Endothelial cell (in vitro differentiated cells): Measurements from ENCODE around the gene ARID1B. TPM values are rescaled to one million over a fixed set of nuclear protein-coding genes. Genes with fewer than 3 reads are reported as not detected.
A peak's percentile ranks its signal among the peaks of the same experiment; 100 is the strongest.

ENCODE experiments used
- DNase-seq: peaks from one replicate; pipeline ENCODE4 v3.0.0; 2021; ENCODE audit warnings: low spot score
- H3K27ac Mint-ChIP-seq: one replicate; pipeline ENCODE4 v1.8.0; 2021; ENCODE audit warnings: mixed read lengths, inconsistent platforms; ENCODE audit not compliant: unreplicated experiment
- H3K27me3 Mint-ChIP-seq: one replicate; pipeline ENCODE4 v1.8.0; 2021; ENCODE audit warnings: mild to moderate bottlenecking, moderate library complexity, mixed read lengths, inconsistent platforms; ENCODE audit not compliant: unreplicated experiment
- H3K36me3 Mint-ChIP-seq: one replicate; pipeline ENCODE4 v1.8.0; 2021; ENCODE audit warnings: mild to moderate bottlenecking, low read depth, mixed read lengths, inconsistent platforms; ENCODE audit not compliant: unreplicated experiment
- H3K4me1 Mint-ChIP-seq: one replicate; pipeline ENCODE4 v1.8.0; 2021; ENCODE audit warnings: mild to moderate bottlenecking, mixed read lengths, inconsistent platforms; ENCODE audit not compliant: unreplicated experiment
- H3K4me3 Mint-ChIP-seq: one replicate; pipeline ENCODE4 v1.8.0; 2021; ENCODE audit warnings: mild to moderate bottlenecking, mixed read lengths, inconsistent platforms; ENCODE audit not compliant: unreplicated experiment
- H3K9me3 Mint-ChIP-seq: one replicate; pipeline ENCODE4 v1.8.0; 2021; ENCODE audit warnings: mixed read lengths, inconsistent platforms; ENCODE audit not compliant: unreplicated experiment
- total RNA-seq: library from RNA; stranded (reverse); fragmentation: NEBNext Ultra II Directional; extraction: Animal tissue kit (Norgen Biotek cat#: 25700); gene quantifications from one replicate; pipeline ENCODE4 v1.2.1, GENCODE V29; 2021; ENCODE audit not compliant: unreplicated experiment
- TF ChIP-seq, protein P1 (sequence below): fragments of 200-600 bp; sonication (generic); IDR thresholded peaks from one replicate; pipeline ENCODE4 v1.5.0; 2021; ENCODE audit warnings: antibody characterized with exemption; ENCODE audit not compliant: unreplicated experiment

The ARID1B gene
- total RNA-seq, 1 donor from 2014 or later = 104 TPM

GRCh38 chr6:156844089-156844488, 66.9 kb downstream of the ARID1B start:
- peaks cover 14% of the 10 kb centered on the region for H3K36me3 Mint-ChIP-seq
- TF ChIP-seq, protein P1, sequence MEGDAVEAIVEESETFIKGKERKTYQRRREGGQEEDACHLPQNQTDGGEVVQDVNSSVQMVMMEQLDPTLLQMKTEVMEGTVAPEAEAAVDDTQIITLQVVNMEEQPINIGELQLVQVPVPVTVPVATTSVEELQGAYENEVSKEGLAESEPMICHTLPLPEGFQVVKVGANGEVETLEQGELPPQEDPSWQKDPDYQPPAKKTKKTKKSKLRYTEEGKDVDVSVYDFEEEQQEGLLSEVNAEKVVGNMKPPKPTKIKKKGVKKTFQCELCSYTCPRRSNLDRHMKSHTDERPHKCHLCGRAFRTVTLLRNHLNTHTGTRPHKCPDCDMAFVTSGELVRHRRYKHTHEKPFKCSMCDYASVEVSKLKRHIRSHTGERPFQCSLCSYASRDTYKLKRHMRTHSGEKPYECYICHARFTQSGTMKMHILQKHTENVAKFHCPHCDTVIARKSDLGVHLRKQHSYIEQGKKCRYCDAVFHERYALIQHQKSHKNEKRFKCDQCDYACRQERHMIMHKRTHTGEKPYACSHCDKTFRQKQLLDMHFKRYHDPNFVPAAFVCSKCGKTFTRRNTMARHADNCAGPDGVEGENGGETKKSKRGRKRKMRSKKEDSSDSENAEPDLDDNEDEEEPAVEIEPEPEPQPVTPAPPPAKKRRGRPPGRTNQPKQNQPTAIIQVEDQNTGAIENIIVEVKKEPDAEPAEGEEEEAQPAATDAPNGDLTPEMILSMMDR = no peak
- peaks cover 55% of the 10 kb centered on the region for H3K4me1 Mint-ChIP-seq
- no peak overlapping the region for H3K4me3 Mint-ChIP-seq
- H3K9me3 Mint-ChIP-seq = no peaks in the 10 kb centered on the region
- no peak overlapping the region for H3K27ac Mint-ChIP-seq
- peaks cover 4% of the 10 kb centered on the region for H3K27me3 Mint-ChIP-seq
- no peak for DNase-seq

DNA sequence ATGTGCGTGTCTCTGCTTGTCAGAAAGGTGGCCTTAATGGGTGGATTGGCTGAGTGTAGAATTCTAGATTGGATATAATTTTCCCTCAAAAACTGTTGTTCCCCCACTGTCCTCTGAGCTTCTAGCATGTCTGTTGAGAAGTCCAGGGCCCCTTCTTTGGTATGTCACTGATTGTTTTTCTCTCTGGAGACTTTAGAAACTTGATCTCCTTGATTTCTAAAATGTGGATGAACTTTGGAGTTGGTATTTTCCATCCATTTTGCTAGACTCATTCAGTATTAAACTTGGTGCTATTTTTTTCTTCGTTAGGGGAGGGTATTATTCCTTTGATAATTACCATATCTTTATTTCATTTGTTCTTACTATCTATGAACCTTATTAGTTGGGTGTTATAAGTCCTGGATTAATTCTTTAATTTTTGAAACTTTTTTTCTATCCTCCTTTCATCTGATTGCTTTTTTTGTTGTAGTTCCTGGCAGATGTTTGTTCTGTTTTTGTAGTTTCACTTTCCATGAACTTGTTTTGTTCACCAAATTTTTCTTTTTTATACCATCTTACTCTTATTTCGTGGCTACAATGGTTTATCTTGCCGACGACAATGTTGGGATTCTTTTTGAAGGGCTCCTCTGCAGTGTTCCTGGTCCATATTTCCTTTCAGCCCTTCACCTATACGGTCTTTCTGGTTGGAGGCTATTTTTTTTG, 68.4 kb downstream of the ARID1B start:
- no peak for DNase-seq

GRCh38 chr6:156846845-156847599, 69.8 kb downstream of the ARID1B start:
- TF ChIP-seq, protein P1 = no peak
- peak; percentile 13 for DNase-seq
- peak overlapping the region; percentile 40 for H3K4me3 Mint-ChIP-seq
- H3K27me3 Mint-ChIP-seq = peaks cover 4% of the 10 kb centered on the region
- peaks cover 9% of the 10 kb centered on the region for H3K36me3 Mint-ChIP-seq
- no peaks in the 10 kb centered on the region for H3K9me3 Mint-ChIP-seq
- peak overlapping the region; percentile 91 for H3K27ac Mint-ChIP-seq
- H3K4me1 Mint-ChIP-seq = peaks cover 34% of the 10 kb centered on the region

More for the DNA sequence above, 68.4 kb downstream of the ARID1B start:
- Mint-ChIP-seq H3K27ac (peak overlapping the region; percentile 10), H3K4me3 (no peak overlapping the region), H3K9me3 (no peaks in the 10 kb centered on the region), H3K36me3 (peaks cover 14% of the 10 kb centered on the region), H3K27me3 (peaks cover 4% of the 10 kb centered on the region), H3K4me1 (peaks cover 43% of the 10 kb centered on the region)
- TF ChIP-seq, protein P1 = no peak

GRCh38 chr6:156848123-156848522, 70.9 kb downstream of the ARID1B start:
- Mint-ChIP-seq H3K27me3 (peaks cover 2% of the 10 kb centered on the region), H3K27ac (no peak overlapping the region), H3K4me1 (peaks cover 32% of the 10 kb centered on the region), H3K9me3 (no peaks in the 10 kb centered on the region), H3K4me3 (no peak overlapping the region), H3K36me3 (peaks cover 9% of the 10 kb centered on the region)
- no peak for DNase-seq
- TF ChIP-seq, protein P1 = no peak

- Mint-ChIP-seq H3K27me3 (peaks cover 4% of the 10 kb centered on the region), H3K27ac (no peak overlapping the region), H3K9me3 (no peaks in the 10 kb centered on the region), H3K4me1 (peaks cover 32% of the 10 kb centered on the region), H3K36me3 (peaks cover 9% of the 10 kb centered on the region), H3K4me3 (no peak overlapping the region)
- DNase-seq = no peak
- TF ChIP-seq, protein P1 = no peak
These were observed 71.4 kb downstream of the ARID1B start for GRCh38 chr6:156848533-156848932.
